RKO (cell line): Measurements from ENCODE around the gene PRADC1.

Experiments used
- DNase-seq: peaks from one replicate; pipeline ENCODE4 v3.0.0-alpha.2; 2016; ENCODE audit warnings: low spot score

PRADC1 gene

DNA sequence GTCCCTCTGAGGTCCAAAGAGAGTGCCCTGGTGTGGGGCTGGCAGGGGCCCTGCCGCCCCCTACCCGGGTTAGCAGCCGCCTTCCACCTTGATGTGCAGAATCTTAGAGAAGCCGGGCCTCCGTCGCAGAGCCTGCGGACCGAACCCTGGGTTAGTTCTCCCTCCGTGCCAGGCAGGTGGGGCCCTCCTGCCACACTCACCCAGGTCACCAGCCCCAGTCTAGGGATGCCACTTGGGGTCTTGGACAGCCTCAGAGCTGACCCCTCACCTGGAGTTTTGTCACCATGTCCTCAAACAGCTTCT, 25.8 kb upstream of the PRADC1 start:
- no peak for DNase-seq

DNA sequence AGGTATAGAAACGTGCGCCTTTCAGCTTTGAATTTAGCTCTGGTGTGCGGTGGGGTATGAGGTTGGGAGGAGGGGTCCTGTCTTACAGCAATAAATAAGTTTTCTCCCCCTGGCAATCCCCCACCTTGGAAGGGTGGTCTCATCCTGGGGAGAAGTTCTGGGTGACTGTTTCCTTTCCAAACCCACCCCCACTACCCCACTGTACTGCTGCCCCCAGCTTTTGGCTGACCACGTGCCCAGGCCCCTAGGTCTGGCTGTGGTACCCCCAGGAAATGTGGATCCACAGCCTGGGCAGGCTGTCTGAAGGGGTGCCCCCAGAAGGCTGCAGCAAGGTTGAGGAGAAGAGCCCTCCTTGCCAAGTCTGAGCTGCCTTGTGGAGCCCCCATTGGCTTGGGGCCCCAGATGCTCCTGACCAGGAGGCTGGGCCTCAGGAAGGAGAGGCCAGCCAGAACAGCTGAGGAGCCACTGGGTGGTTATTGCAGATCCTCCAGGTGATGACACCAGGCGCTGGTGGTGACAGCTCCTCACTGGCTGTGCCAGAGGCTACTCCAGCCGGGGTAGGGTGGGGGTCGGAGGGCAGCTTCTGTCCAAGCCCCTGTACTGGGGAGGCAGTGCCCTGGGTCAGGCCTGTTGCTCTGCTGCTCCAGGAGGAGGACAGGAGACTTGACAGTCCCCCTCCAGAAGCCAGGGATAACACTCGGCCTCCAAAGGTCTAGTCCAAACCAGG, 25.3 kb upstream of the PRADC1 start:
- DNase-seq = no peak

DNA sequence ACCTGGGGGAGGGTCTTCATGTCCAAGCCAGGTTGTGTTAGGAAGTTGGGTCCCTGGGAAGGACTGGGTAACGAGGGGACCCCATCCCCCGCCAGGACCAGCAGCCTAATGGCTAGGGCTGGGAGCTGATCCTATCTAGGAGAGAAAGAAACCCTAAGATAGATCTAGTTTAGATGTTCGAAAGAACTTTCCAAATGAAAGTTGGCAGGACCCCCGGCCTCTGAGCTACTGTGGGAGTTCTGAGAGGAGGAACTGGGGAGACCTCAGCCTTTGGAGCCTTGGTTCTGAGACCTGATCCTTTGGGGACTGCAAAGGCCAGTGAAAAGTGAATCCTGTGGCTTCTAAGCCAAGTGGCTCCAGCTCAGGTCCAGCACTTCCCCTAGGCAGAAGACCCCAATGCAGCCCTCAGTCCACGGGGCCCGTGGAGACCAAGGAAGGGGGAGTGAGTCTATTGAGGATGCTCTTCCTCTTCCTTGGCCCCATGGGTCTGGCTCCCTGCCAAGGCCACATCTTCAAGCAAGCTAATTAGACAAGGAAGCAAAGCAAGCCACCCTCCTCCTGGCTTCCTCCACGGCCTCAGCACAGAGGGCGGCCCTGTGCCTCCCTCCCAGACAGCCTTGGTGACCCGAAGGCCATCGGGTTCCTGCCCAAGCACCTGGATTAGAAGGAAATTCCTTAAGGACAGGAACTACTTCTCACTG, 24.5 kb upstream of the PRADC1 start:
- DNase-seq = no peak

DNA sequence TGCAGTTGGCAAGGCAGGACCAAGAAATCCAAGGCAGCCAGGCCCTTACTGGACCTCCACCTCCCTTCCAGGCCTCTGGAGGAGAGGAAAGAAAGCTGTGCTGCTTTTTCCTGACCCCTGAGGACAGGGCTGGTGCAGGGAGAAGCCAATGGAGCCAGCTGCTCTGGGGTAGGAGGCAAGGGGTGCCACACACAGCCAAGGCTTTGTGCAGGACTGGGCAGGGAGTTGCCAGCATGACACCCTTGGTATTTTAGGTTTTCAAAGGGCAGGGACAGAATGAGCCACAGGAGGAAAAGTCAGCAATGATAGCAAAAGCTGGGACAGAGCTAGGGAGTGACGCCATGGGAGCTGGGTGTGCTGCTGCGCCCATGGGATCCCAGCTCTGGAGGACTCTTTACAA, 24.0 kb upstream of the PRADC1 start:
- no peak for DNase-seq

DNA sequence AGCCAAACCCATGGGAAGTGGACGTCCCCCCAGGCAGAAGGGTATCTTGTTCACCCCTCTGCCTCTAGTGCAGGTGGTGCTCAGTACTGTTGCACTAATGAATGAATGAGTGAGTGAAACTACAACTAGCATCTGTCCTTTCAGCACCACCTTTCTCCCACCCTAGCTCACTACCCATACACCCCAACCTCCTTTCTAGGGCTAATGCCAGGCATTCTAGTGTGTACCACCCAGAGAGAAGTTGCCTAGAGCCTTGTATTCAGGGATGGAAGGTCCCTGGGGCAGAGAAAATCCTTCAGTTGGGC, 23.5 kb upstream of the PRADC1 start:
- no peak for DNase-seq

DNA sequence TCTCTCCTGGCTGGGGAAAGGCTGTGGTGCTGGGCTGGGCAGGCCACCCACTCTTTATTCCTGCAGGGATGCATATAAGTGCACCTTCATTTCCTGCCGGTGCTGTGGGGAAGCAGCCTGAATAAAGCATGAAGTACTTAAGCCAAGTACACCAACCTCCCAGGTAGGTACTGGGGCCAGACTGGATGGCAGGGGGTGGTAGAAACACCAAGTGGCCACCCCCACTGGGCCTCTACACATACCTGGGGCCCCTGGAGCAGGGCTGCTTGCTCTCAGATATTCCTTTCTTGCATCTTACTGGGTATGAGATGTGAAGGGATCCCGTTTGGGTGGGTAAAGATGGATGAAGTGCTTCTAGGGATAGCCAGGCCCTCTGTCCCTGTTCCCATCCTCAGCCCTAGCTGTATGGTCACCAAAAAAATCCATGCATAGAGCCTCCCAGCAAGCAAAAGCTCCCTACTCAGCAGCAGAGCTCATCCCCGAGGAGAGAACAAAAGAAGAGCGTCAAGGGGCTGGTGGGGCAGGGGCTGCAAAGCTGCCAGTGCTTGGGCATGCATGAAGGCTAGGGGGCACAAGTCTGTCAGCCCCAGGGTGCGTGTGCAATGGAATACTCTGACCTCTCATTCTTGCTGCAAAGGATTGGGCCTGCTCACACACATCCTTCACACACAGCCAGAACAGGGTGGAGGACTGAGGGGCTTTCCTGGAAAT, 23.0 kb upstream of the PRADC1 start:
- no peak for DNase-seq

DNA sequence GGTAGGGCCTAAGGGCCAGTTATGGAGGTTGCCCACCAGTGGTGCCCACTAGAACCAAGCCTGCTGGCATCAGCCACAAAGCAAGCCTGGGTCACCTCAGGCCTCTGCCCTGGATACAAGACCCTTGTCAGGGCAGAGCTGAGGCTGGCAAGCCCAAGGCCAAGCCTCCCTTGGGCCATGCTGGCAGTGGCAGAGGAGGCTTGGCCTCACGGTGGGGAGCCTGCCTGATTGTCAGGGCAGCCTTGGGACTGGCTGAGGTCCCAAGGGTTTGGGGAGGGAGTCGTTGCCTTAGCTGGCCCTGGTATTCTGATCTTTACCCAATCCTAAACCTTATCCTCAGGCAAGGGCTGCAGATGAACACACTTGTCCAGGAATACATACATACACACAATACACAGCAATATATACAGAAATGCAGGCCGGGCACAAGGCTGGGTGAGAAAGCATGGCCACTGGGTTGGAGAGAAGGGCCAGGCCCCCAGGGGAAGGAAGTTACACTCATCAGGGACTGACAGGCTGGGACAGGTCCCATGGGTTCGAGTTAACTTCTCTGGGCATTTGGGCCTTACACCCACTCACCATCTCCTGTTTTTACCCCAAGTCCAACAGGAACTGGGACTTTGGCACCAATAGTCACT, 22.1 kb upstream of the PRADC1 start:
- no peak for DNase-seq

DNA sequence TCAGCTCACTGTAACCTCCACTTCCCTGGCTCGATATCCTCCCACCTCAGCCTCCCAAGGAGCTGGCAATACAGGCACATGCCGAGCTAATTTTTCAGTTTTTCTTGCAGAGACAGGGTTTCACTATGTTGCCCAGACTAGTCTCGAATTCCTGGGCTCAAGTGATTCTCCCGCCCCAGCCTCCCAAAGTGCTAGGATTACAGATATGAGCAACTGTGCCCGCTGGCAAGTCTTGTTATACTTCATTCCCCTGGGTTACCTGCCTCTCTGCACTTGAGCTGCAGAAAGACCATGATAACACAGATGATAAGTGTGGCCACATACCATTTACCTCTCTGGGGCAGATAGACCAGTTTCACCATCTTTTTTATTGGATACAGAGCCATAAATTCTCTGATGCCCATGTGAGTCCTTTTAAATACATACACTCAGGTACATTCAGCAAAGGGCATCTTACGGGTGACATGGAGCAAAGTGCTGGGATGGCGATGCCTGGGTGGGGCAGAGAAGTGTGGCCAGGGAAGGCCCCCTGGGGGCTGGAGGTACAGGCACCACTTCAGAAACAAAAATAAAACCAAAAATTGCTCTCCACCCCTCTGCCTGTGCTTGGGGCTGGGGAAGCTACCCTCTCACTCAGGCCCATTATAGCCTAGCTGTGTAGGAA, 21.4 kb upstream of the PRADC1 start:
- DNase-seq = no peak

DNA sequence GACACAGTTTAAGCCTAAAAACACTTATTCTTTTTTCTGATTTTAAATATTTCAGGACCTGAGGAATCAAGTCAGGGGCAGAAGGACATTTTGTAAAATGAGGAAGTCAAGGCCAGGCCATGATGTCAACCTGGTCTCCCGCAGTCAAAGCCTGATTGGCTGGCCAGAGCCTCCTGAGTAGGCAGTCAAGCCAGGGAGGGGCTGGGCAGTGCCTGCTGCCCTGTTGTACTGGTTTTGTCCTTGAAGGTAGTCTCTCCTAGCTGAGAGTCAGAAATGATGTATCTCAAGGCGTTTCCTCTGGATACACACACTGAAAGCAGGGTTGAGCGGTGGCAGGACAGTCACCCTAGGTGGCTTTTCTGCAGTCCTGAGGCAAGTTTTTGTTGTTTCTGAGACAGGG, 20.9 kb upstream of the PRADC1 start:
- no peak for DNase-seq

DNA sequence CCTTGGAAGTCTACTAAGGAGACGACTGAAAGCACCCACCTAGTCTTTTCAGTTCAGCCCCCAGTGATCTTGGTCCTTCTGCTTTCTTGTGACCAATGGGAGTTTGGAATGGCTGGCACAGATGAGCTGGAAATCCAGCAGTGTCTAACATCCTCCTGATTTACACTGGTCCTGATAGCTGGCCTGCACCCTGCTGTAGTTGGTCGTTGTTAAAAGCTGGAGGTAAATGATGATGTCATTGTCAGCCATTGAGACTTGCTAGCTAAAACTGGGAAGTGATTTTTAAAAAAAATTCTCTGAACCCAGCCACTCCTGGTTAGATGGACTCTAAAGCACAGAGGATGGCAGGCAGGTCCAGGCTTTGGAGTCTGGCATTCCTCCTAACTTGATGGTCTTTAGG, 20.4 kb upstream of the PRADC1 start:
- DNase-seq = no peak

DNA sequence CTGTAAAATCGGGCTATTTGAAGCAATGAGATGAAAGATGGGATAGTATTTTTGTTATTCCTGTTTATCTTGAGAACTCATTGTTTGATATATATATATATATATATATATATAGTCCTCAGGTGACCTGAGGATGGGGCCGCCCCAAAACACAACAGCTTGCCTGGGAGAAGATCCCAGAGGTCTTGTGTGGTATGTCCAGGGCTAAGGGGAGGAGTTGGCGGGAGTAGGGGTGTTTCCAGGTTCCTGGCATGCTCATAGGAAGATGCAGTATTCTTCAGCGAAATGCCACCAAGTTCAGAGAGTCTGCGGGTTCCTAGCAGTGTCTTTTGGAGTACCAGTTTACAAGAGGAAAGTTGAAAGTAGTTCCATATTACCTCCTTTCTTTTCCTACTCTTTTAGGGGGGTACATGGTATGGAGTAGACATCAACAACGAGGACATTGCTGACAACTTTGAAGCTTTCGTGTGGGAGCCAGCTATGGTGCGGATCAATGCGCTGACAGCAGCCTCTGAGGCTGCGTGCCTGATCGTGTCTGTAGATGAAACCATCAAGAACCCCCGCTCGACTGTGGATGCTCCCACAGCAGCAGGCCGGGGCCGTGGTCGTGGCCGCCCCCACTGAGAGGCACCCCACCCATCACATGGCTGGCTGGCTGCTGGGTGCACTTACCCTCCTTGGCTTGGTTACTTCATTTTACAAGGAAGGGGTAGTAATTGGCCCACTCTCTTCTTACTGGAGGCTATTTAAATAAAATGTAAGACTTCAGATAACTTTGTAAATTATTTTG, 19.4 kb upstream of the PRADC1 start:
- DNase-seq = no peak

DNA sequence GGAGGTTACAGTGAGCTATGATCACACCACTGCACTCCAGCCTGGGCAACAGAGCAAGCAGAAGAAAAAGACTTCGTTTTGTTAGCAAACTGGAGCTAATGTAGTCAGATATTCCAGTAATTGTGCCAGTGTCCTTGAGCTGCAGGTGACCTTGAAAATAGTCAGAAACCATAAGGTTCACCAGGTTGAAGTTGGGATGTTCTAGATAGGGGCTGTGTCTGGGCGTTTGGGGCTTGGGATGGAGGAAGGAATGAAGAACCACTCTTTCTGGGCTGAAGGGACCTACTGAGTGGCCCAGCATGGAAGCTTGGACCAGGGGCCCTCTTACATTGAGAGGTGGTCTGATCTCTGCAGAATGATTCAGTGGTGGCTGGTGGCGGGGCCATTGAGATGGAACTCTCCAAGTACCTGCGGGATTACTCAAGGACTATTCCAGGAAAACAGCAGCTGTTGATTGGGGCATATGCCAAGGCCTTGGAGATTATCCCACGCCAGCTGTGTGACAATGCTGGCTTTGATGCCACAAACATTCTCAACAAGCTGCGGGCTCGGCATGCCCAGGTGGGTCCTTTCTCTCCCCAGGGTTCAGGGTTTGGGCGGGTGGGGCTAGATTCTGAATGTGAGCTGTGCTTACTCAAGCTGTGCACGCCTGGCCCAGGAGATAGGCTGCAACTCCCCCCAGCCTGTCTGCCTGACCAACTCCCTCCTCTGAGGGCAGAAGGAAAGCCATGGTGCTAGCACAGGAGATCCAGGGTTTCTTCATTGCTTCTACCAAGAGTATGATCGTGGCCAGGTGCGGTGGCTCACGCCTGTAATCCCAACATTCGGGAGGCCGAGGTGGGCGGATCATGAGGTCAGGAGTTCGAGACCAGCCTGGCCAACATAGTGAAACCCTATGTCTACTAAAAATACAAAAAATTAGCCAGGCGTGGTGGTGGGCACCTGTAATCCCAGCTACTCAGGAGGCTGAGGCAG, 18.1 kb upstream of the PRADC1 start:
- no peak for DNase-seq

DNA sequence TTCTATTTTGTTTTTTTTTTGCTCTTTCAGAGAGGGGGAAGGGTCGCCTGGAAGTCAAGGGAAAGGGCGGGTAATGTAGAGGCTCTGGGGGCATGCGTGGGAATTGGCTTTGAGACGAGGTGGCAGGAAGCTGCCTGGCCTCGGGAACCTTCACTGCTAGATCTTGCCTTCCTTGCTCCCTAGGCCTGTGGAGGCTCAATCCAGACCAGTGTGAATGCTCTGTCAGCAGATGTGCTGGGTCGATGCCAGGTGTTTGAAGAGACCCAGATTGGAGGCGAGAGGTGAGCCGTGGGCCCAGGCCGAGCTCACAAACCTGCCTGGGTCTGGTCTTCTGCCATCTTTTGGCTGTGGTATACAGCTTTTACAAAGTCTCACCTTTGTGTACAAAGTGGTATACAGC, 16.6 kb upstream of the PRADC1 start:
- DNase-seq = no peak

DNA sequence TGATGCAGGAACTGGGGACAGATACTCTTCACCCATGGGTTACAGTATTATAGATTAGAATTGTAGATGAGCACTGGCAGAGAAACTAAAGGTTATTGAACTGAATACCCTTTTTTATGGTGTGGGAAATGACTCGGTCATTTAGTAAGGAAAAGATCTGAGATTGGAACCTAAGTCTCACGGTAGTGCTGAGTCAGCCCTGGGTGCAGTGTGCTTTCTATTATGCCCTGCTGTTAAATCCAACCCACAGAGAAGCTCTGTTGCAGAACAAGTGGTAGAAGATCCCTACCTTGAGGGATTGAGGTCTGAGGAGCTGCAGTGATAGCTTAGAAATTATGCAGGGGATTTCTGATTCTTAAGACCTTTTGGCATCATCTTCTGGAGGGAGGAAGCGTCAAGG, 13.8 kb upstream of the PRADC1 start:
- DNase-seq = no peak

DNA sequence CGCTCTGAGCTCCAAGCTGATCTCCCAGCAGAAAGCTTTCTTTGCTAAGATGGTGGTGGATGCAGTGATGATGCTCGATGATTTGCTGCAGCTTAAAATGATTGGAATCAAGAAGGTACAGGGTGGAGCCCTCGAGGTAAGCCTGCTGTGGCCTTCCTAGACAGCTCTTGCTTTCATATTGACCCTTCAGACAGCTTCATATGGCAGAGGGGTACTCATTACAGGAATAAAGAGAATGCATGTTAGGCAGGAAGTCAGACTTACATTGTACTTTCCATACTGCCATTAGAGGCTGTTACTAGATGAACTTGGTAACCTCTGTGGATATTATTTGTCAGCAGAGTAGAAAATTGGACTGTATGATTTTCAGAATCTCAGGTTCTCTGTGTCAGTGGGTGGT, 11.5 kb upstream of the PRADC1 start:
- no peak for DNase-seq

DNA sequence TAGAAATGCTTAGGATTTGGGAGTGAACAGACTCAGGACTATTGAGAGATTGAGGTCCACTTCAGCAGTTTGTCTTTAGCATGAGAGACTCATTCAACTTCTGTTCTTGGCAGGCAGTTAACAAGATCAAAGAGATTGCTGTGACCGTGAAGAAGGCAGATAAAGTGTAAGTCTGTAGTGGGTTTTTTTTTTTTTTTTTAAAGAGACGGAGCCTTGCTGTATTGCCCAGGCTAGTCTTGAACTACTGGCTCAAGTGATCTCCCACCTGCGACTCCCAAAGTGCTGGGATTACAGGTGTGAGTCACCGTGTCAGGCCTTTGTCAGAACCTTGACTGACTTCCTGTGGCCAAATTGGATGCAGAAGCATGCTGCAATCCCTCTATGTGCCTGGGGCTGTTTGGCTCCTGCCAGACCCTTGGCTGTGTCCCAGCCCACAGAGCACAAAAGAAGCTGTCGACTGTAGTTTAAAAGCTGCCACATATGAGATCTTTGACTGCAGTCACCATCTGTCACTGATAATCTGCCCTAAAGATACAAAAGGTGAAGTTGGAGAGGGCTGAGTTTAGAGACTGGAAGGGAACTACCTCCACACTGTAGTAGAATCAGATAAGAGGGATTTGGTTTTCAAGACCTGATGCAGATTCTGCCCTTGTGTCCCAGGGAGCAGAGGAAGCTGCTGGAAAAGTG, 11.0 kb upstream of the PRADC1 start:
- no peak for DNase-seq

DNA sequence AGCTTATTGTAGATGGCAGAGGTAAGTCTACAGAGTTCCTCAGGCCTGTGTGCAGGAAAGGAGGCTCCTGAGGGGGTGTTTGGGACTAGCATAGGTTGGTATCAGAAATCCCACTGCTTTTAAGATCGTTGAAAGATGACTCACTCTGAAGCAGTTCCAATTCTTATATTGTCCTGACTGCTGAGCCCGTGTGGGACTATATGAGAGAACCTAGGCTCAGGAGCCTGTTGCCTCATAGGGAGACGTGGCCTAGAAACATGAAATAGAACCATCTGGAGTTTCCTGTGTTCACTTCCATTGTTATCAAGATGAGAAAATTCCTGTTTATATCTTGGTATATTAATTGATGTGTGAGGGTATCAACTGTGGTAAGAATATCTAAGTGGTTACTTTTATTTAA, 6.7 kb upstream of the PRADC1 start:
- no peak for DNase-seq

DNA sequence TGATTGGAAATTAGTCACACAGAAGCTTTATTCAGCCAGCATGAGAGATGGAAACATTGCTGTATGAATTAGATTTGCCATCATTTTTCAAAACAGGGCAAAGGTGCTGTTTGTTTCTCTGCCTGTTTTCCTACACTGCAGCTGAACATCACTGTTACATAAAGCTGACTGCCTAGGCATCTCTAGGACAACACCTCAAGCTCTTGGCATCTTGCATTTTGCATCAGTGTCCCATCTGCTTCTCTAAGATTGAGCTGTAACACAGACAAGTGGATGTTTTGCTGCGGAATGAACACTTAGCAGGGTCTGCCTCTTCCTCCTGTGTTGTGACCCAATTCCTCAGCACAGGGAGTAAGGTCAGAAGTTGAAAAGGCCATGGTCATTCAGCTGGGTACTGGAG, 5.9 kb upstream of the PRADC1 start:
- DNase-seq = no peak

DNA sequence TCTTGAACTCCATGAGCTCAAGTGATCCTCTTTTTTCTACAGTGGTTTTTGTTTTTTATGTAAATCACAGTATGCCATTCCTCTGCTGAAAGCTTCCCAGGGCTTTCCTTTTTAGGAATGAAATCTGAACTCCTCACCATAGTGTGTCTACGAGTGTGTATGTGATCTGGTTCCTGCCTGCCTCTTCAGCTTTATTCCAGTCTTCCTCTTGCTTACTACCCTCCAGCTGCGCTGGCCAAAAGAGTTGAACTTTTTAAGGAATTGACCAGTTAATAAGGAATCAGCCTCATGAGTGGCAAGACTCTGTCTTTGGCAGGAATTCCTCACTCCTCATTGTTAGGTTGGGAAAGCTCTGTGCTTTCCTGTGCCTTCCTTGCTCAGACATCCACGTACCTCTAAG, 5.1 kb upstream of the PRADC1 start:
- DNase-seq = no peak

DNA sequence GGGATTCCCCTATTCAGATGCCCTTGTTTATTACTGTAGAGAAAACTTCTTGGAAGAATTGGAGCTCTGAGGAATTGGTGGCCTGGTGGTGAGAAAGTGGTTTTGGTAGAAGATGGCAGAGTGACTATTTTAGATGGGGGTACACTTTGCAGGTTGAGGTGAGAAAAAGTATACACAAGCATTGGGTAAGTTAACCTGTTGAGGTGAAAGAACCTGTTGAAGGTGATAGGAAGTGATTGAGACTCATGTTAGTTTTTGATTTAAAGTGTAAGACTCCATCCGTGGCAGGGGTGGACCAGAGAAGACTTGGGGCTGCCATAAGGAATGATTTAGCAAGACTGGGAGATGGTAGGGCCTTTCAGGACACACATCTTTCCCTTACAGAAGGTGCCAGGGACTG, 4.1 kb upstream of the PRADC1 start:
- DNase-seq = no peak
